Testis (tissue), 2 donors: ENCODE data around the gene CASP1.

Experiments used
- CTCF ChIP-seq, 3 experiments: fragments of 450-650 bp in 2 of 3; fragments of 200-600 bp in 1 of 3; sonication (generic) in 1 of 3; IDR thresholded peaks; one replicate each; pipeline ENCODE4 v1.5.1; 2016 to 2019; ENCODE audit warnings: antibody characterized with exemption in 3 of 3, mild to moderate bottlenecking in 2 of 3, moderate library complexity in 1 of 3
- POLR2A ChIP-seq: fragments of 450-650 bp; IDR thresholded peaks from one replicate; pipeline ENCODE4 v1.6.1; 2017; ENCODE audit warnings: antibody characterized with exemption, mild to moderate bottlenecking, moderate library complexity

GRCh38 chr11:104992781-104993180, 42.2 kb downstream of the CASP1 start:
- TF ChIP-seq CTCF (IDR thresholded peaks at IDR 0.05), result no peak
- no peak for TF ChIP-seq POLR2A
